ENCODE results near the gene PIK3R3. TPM values are rescaled to one million over a fixed set of nuclear protein-coding genes. Genes with fewer than 3 reads are reported as not detected.

Gene PIK3R3
- total RNA-seq, 1 experiment from 2014 or later, result 1.6 TPM

DNA sequence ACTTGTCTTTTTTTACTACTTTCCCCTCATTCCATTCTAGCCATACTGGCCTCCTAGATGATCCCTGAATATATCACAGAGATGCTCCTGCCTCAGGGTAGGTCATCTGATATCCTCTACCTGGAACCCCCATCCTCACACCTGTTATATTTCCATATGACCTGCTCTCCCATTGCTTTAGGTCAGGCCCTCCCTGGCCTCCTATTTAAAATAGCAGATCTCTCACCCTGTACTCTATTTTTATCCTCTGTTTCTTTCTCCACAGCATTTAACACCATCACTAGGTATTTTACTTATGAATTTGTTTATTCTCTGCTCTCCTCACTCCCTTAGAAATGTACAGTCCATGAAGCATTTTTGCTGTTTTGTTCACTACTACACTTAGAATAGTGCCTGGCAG lies 13.6 kb downstream of the PIK3R3 start:
- H3K9me3 ChIP-seq (ENCODE audit: control insufficient read depth in 1 of 2, insufficient read depth in 1 of 2, low read depth in 1 of 2, low read length in 2 of 2), result no peaks in the 10 kb centered on the region
- ChIA-PET POLR2A (interaction anchor here (1.0 kb wide), 1 partner anchor 37 kb away, joined by 3 read pairs; no protein-coding TSS in a partner anchor), RAD21 (ENCODE audit: low non-redundant PET in 1 of 2, low total read pairs in 2 of 2, uncharacterized antibody in 2 of 2, unreplicated experiment in 2 of 2) (no interaction called here), CTCF (no interaction called here)
- no TSS peak for BruUV-seq (replicated peaks)
- H3K27me3 ChIP-seq (ENCODE audit: insufficient read depth, low read length), result no peaks in the 10 kb centered on the region
- no peak overlapping the region for H3K4me2 ChIP-seq (ENCODE audit: low read length)
- H3K4me3 ChIP-seq (replicated peaks in 1 of 2; ENCODE audit: low read depth in 1 of 2, low read length in 2 of 2), result no peak overlapping the region
- no peaks in the 10 kb centered on the region for H3K79me2 ChIP-seq (ENCODE audit: insufficient read depth, low read length)
- intact Hi-C loops (cut with micrococcal nuclease), result no loop called here
- DNase-seq (ENCODE audit: low read depth, low spot score), result no peak
- no peaks in the 10 kb centered on the region for H3K9me2 ChIP-seq (ENCODE audit: insufficient read depth)
- no peak overlapping the region for H3K9ac ChIP-seq (ENCODE audit: low read length)
- no peak overlapping the region for H3K27ac ChIP-seq (ENCODE audit: low read depth, low read length)
- no peaks in the 10 kb centered on the region for H3K36me3 ChIP-seq (ENCODE audit: control insufficient read depth in 1 of 2, insufficient read depth in 2 of 2, low read length in 2 of 2)
- no peak for TF ChIP-seq SIN3A (IDR thresholded peaks at IDR 0.05; ENCODE audit: low read depth)
- no peak for TF ChIP-seq POLR2AphosphoS5 (IDR thresholded peaks at IDR 0.05; ENCODE audit: low read depth, low read length)
- H2AFZ ChIP-seq (ENCODE audit: low read depth, low read length, poor library complexity, severe bottlenecking), result no peak overlapping the region
- no peaks in the 10 kb centered on the region for H4K20me1 ChIP-seq (ENCODE audit: insufficient read depth)
- ATAC-seq, result no peak
- H3K4me1 ChIP-seq (ENCODE audit: control insufficient read depth in 1 of 2, insufficient read depth in 2 of 2, low read length in 2 of 2), result no peaks in the 10 kb centered on the region

DNA sequence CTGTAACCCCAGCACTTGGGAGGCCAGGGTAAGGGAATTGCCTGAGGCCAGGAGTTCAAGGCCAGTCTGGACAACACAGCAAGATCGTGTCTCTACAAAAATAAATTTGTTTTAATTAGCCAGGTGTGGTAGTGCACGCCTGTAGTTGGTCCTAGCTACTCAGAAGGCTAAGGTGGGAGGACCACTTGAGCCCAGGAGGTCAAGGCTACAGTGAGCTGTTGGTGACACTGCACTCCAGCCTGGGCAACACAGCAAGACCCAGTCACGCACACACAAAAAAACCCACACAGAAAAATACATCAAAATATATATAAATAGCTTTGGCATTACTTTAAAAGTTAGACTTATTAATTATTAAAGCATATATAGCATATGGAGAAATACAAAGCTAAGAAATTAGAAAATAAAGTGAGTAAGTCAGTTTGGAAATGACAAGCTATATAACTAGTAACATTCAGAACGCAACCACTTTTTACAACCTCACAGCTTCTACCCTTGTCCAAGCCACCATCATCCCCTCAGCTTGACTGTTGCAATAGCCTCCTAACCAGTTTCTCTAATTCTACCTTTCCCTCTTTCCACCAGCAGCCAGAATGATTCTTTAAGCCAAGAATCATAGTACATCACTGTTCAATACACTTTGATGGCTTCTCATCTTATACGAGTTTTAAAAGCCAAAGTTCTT lies 14.5 kb downstream of the PIK3R3 start:
- intact Hi-C loops (cut with micrococcal nuclease), result no loop called here
- no peaks in the 10 kb centered on the region for H3K4me1 ChIP-seq (ENCODE audit: control insufficient read depth in 1 of 2, insufficient read depth in 2 of 2, low read length in 2 of 2)
- no peak overlapping the region for H2AFZ ChIP-seq (ENCODE audit: low read depth, low read length, poor library complexity, severe bottlenecking)
- CTCF ChIA-PET, result interaction anchor here (1.0 kb wide), 1 partner anchor 25 kb away, joined by 3 read pairs; no protein-coding TSS in a partner anchor
- DNase-seq (ENCODE audit: low read depth, low spot score), result no peak
- H3K27ac ChIP-seq (ENCODE audit: low read depth, low read length), result no peak overlapping the region
- H4K20me1 ChIP-seq (ENCODE audit: insufficient read depth), result no peaks in the 10 kb centered on the region
- no peak overlapping the region for H3K4me2 ChIP-seq (ENCODE audit: low read length)
- no peaks in the 10 kb centered on the region for H3K79me2 ChIP-seq (ENCODE audit: insufficient read depth, low read length)
- H3K27me3 ChIP-seq (ENCODE audit: insufficient read depth, low read length), result no peaks in the 10 kb centered on the region
- H3K36me3 ChIP-seq (ENCODE audit: control insufficient read depth in 1 of 2, insufficient read depth in 2 of 2, low read length in 2 of 2), result no peaks in the 10 kb centered on the region
- H3K4me3 ChIP-seq (replicated peaks in 1 of 2; ENCODE audit: low read depth in 1 of 2, low read length in 2 of 2), result no peak overlapping the region
- RAD21 ChIA-PET (ENCODE audit: low non-redundant PET in 1 of 2, low total read pairs in 2 of 2, uncharacterized antibody in 2 of 2, unreplicated experiment in 2 of 2), result interaction anchor here in 1 of 2 experiments (0.5 kb wide), 1 partner anchor 27 kb away, joined by 6 read pairs; no protein-coding TSS in a partner anchor
- H3K9ac ChIP-seq (ENCODE audit: low read length), result no peak overlapping the region
- no peaks in the 10 kb centered on the region for H3K9me2 ChIP-seq (ENCODE audit: insufficient read depth)
- no peak for ATAC-seq
- POLR2A ChIA-PET, result no interaction called here
- no TSS peak for BruUV-seq (replicated peaks)
- no peaks in the 10 kb centered on the region for H3K9me3 ChIP-seq (ENCODE audit: control insufficient read depth in 1 of 2, insufficient read depth in 1 of 2, low read depth in 1 of 2, low read length in 2 of 2)
- TF ChIP-seq ELF1 (IDR thresholded peaks at IDR 0.05; ENCODE audit: borderline replicate concordance, low read depth), result no peak
- no peak for TF ChIP-seq POLR2A (IDR thresholded peaks at IDR 0.05; ENCODE audit: borderline replicate concordance, extremely low read depth, insufficient read depth, insufficient read length)
- no peak for TF ChIP-seq SP1 (IDR thresholded peaks at IDR 0.05; ENCODE audit: low read depth)
- TF ChIP-seq, protein P1, sequence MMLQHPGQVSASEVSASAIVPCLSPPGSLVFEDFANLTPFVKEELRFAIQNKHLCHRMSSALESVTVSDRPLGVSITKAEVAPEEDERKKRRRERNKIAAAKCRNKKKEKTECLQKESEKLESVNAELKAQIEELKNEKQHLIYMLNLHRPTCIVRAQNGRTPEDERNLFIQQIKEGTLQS (IDR thresholded peaks at IDR 0.05), result no peak
- TF ChIP-seq, protein P2, sequence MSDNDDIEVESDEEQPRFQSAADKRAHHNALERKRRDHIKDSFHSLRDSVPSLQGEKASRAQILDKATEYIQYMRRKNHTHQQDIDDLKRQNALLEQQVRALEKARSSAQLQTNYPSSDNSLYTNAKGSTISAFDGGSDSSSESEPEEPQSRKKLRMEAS (IDR thresholded peaks at IDR 0.05), result no peak
- no peak for TF ChIP-seq EGR1 (IDR thresholded peaks at IDR 0.05; ENCODE audit: low read depth)
- no peak for TF ChIP-seq RAD21 (IDR thresholded peaks at IDR 0.05; ENCODE audit: low read depth)
- no peak for TF ChIP-seq EZH2phosphoT487 (IDR thresholded peaks at IDR 0.05; ENCODE audit: borderline replicate concordance)
- TF ChIP-seq FOSL1 (IDR thresholded peaks at IDR 0.05; ENCODE audit: low read depth), result no peak
- no peak for TF ChIP-seq JUND (IDR thresholded peaks at IDR 0.05)
- no peak for TF ChIP-seq ZFX (IDR thresholded peaks at IDR 0.05)
- no peak for TF ChIP-seq TCF7L2 (IDR thresholded peaks at IDR 0.05; ENCODE audit: borderline replicate concordance, extremely low read depth, insufficient read depth, insufficient read length)
- TF ChIP-seq EZH2 (IDR thresholded peaks at IDR 0.05), result no peak
- TF ChIP-seq, protein P3, sequence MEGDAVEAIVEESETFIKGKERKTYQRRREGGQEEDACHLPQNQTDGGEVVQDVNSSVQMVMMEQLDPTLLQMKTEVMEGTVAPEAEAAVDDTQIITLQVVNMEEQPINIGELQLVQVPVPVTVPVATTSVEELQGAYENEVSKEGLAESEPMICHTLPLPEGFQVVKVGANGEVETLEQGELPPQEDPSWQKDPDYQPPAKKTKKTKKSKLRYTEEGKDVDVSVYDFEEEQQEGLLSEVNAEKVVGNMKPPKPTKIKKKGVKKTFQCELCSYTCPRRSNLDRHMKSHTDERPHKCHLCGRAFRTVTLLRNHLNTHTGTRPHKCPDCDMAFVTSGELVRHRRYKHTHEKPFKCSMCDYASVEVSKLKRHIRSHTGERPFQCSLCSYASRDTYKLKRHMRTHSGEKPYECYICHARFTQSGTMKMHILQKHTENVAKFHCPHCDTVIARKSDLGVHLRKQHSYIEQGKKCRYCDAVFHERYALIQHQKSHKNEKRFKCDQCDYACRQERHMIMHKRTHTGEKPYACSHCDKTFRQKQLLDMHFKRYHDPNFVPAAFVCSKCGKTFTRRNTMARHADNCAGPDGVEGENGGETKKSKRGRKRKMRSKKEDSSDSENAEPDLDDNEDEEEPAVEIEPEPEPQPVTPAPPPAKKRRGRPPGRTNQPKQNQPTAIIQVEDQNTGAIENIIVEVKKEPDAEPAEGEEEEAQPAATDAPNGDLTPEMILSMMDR (IDR thresholded peaks at IDR 0.05 in 2 of 3, conservative IDR thresholded peaks at IDR 0.05 in 1 of 3; ENCODE audit: borderline replicate concordance in 1 of 3, insufficient read depth in 1 of 3, low read depth in 2 of 3, low read length in 2 of 3), result no peak
- TF ChIP-seq, protein P4, sequence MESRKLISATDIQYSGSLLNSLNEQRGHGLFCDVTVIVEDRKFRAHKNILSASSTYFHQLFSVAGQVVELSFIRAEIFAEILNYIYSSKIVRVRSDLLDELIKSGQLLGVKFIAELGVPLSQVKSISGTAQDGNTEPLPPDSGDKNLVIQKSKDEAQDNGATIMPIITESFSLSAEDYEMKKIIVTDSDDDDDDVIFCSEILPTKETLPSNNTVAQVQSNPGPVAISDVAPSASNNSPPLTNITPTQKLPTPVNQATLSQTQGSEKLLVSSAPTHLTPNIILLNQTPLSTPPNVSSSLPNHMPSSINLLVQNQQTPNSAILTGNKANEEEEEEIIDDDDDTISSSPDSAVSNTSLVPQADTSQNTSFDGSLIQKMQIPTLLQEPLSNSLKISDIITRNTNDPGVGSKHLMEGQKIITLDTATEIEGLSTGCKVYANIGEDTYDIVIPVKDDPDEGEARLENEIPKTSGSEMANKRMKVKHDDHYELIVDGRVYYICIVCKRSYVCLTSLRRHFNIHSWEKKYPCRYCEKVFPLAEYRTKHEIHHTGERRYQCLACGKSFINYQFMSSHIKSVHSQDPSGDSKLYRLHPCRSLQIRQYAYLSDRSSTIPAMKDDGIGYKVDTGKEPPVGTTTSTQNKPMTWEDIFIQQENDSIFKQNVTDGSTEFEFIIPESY (IDR thresholded peaks at IDR 0.05; ENCODE audit: extremely low read depth, insufficient replicate concordance, low read length), result no peak
- TF ChIP-seq ZNF274 (IDR thresholded peaks at IDR 0.05; ENCODE audit: low read depth, low read length), result no peak
